CD14-positive monocyte (primary cell): ENCODE data around the gene PWP2. TPM values are rescaled to one million over a fixed set of nuclear protein-coding genes. Genes with fewer than 3 reads are reported as not detected.

Experiments
- DNase-seq, 3 donors: peaks; one replicate each; pipeline ENCODE4 v3.0.0-alpha.2; 2011 to 2022
- H2AFZ ChIP-seq: 2 replicates; pipeline ENCODE4 v1.6.0; 2012; ENCODE audit warnings: mild to moderate bottlenecking, low read depth, low read length, inconsistent platforms; ENCODE audit not compliant: insufficient read depth, poor library complexity, severe bottlenecking
- H3K27ac ChIP-seq, 2 donors: 1 replicate in 1 of 2; 2 replicates in 1 of 2; pipeline ENCODE4 v1.5.1; 2012 to 2013; ENCODE audit warnings: low read length in 2 of 2, control low read depth in 1 of 2, inconsistent platforms in 1 of 2, low read depth in 1 of 2, mild to moderate bottlenecking in 1 of 2
- H3K27me3 ChIP-seq, 2 donors: one replicate each; pipeline versions ENCODE4 v1.6.0 to v1.6.1; 2011 to 2013; ENCODE audit warnings: low read length in 2 of 2; ENCODE audit not compliant: control insufficient read depth in 2 of 2, insufficient read depth in 2 of 2
- H3K36me3 ChIP-seq, 2 donors: replicated peaks in 1 of 2; 1 replicate in 1 of 2; 2 replicates in 1 of 2; pipeline versions ENCODE4 v1.5.1 to v1.6.1; 2012 to 2013; ENCODE audit warnings: low read length in 2 of 2, control low read depth in 1 of 2, inconsistent platforms in 1 of 2, mild to moderate bottlenecking in 1 of 2; ENCODE audit not compliant: insufficient read depth in 2 of 2, control insufficient read depth in 1 of 2
- H3K4me1 ChIP-seq, 2 donors: 1 replicate in 1 of 2; 2 replicates in 1 of 2; pipeline versions ENCODE4 v1.5.1 to v1.6.1; 2012 to 2013; ENCODE audit warnings: low read length in 2 of 2, control low read depth in 1 of 2, inconsistent platforms in 1 of 2, mild to moderate bottlenecking in 1 of 2, moderate library complexity in 1 of 2; ENCODE audit not compliant: insufficient read depth in 2 of 2, control insufficient read depth in 1 of 2
- H3K4me2 ChIP-seq: replicated peaks from 2 replicates; pipeline ENCODE3; 2012; ENCODE audit warnings: low read length, moderate library complexity, mild to moderate bottlenecking; ENCODE audit not compliant: poor library complexity, severe bottlenecking; ENCODE audit errors: extremely low read depth
- H3K4me3 ChIP-seq, 3 experiments: fragments of 200-600 bp in 1 of 3; sonication (generic) in 1 of 3; replicated peaks in 1 of 3; 1 replicate in 2 of 3; 2 replicates in 1 of 3; pipeline ENCODE4 v1.5.1; 2011 to 2013; ENCODE audit warnings: low read length in 3 of 3, mild to moderate bottlenecking in 3 of 3, control low read depth in 2 of 3, low read depth in 2 of 3, inconsistent platforms in 1 of 3, moderate library complexity in 1 of 3
- H3K79me2 ChIP-seq: 2 replicates; pipeline ENCODE4 v1.6.0; 2012; ENCODE audit warnings: mild to moderate bottlenecking, control low read depth, inconsistent platforms, low read length, moderate library complexity; ENCODE audit not compliant: insufficient read depth
- H3K9ac ChIP-seq: 2 replicates; pipeline ENCODE4 v1.6.0; 2017; ENCODE audit warnings: low read length, mild to moderate bottlenecking; ENCODE audit not compliant: insufficient read depth, poor library complexity, severe bottlenecking
- H3K9me3 ChIP-seq, 2 donors: replicated peaks in 1 of 2; 1 replicate in 1 of 2; 2 replicates in 1 of 2; pipeline versions ENCODE4 v1.5.1 to v1.6.1; 2012 to 2013; ENCODE audit warnings: low read length in 2 of 2, control low read depth in 1 of 2; ENCODE audit not compliant: control insufficient read depth in 1 of 2, insufficient read depth in 1 of 2
- H4K20me1 ChIP-seq: 2 replicates; pipeline ENCODE4 v1.6.0; 2012; ENCODE audit warnings: mild to moderate bottlenecking, low read length, control low read depth, moderate library complexity; ENCODE audit not compliant: insufficient read depth
- H3K27ac Mint-ChIP-seq, 7 donors: one replicate each; pipeline ENCODE4 v1.8.0; 2020; ENCODE audit warnings: mild to moderate bottlenecking in 7 of 7, mixed read lengths in 7 of 7, moderate library complexity in 6 of 7, inconsistent platforms in 2 of 7
- H3K27me3 Mint-ChIP-seq, 3 donors: one replicate each; pipeline ENCODE4 v1.8.0; 2021 to 2022; ENCODE audit warnings: low read depth in 3 of 3, mild to moderate bottlenecking in 3 of 3, mixed read lengths in 3 of 3, moderate library complexity in 3 of 3, inconsistent platforms in 1 of 3
- H3K36me3 Mint-ChIP-seq, 2 donors: one replicate each; pipeline ENCODE4 v1.8.0; 2020; ENCODE audit warnings: mixed read lengths in 2 of 2, inconsistent platforms in 1 of 2, mild to moderate bottlenecking in 1 of 2
- H3K4me1 Mint-ChIP-seq: one replicate; pipeline ENCODE4 v1.8.0; 2020; ENCODE audit warnings: mild to moderate bottlenecking, mixed read lengths
- H3K4me3 Mint-ChIP-seq, 2 donors: one replicate each; pipeline ENCODE4 v1.8.0; 2020; ENCODE audit warnings: mild to moderate bottlenecking in 2 of 2, mixed read lengths in 2 of 2, moderate library complexity in 1 of 2
- H3K9me3 Mint-ChIP-seq, 7 donors: one replicate each; pipeline ENCODE4 v1.8.0; 2020 to 2022; ENCODE audit warnings: mixed read lengths in 7 of 7, mild to moderate bottlenecking in 6 of 7, moderate library complexity in 6 of 7, inconsistent platforms in 2 of 7
- WGBS: methylation state at CpG from one replicate; pipeline ENCODE4 v1.1.5; 2013; ENCODE audit warnings: missing lambda C conversion rate; ENCODE audit not compliant: insufficient coverage; 5-methylcytosine and 5-hydroxymethylcytosine counted together
- intact Hi-C, 2 donors: fragments of 100-400 bp; cut with micrococcal nuclease; formaldehyde crosslinking; loops; one replicate each; pipeline versions ENCODE4 v1.15.0 to v1.15.1; 2023
- polyA plus RNA-seq, 3 donors: library from polyadenylated mRNA; depleted of rRNA in 1 of 3; unstranded in 2 of 3; stranded (reverse) in 1 of 3; fragments of 300-500 nt in 2 of 3; fragments of >200 nt in 1 of 3; fragmentation: Illumina TruSeq in 2 of 3; gene quantifications; 1 replicate in 2 of 3; 2 replicates in 1 of 3; pipeline ENCODE4 v1.2.3, GENCODE V29; 2012 to 2021
- TF ChIP-seq, protein P1 (sequence below): fragments of 200-600 bp; IDR thresholded peaks from one replicate; pipeline ENCODE4 v1.8.0; 2022; ENCODE audit warnings: antibody characterized with exemption, mild to moderate bottlenecking

PWP2 gene
- polyA plus RNA-seq, 3 donors = 2.1 to 4.4 (median 4.4) TPM

GRCh38 chr21:44071359-44072104 is 35.7 kb upstream of the PWP2 start:
- Histone ChIP-seq H3K27me3 (no peaks in the 10 kb centered on the region), H3K4me3 (no peak overlapping the region), H4K20me1 (peaks cover 86% of the 10 kb centered on the region), H3K27ac (no peak overlapping the region), H3K36me3 (peaks cover 75 to 99% of the 10 kb centered on the region in 2 donors), H3K79me2 (peaks cover 40% of the 10 kb centered on the region), H3K4me2 (no peak overlapping the region), H3K4me1 (no peaks in the 10 kb centered on the region), H3K9ac (no peak overlapping the region), H3K9me3 (no peaks in the 10 kb centered on the region), H2AFZ (no peak overlapping the region)
- TF ChIP-seq, protein P1, sequence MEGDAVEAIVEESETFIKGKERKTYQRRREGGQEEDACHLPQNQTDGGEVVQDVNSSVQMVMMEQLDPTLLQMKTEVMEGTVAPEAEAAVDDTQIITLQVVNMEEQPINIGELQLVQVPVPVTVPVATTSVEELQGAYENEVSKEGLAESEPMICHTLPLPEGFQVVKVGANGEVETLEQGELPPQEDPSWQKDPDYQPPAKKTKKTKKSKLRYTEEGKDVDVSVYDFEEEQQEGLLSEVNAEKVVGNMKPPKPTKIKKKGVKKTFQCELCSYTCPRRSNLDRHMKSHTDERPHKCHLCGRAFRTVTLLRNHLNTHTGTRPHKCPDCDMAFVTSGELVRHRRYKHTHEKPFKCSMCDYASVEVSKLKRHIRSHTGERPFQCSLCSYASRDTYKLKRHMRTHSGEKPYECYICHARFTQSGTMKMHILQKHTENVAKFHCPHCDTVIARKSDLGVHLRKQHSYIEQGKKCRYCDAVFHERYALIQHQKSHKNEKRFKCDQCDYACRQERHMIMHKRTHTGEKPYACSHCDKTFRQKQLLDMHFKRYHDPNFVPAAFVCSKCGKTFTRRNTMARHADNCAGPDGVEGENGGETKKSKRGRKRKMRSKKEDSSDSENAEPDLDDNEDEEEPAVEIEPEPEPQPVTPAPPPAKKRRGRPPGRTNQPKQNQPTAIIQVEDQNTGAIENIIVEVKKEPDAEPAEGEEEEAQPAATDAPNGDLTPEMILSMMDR = no peak
- Mint-ChIP-seq H3K4me1 (no peaks in the 10 kb centered on the region), H3K36me3 (peaks cover 78 to 93% of the 10 kb centered on the region in 2 donors), H3K27me3 (peaks cover 0 to 1% (median 1%) of the 10 kb centered on the region in 3 donors), H3K4me3 (no peak overlapping the region), H3K9me3 (no peaks in the 10 kb centered on the region), H3K27ac (no peak overlapping the region)
- 95% methylated on average over 8 of the region's 15 CpGs for WGBS
- intact Hi-C loops = no loop called here
- no peak for DNase-seq

GRCh38 chr21:44072111-44072510 is 35.1 kb upstream of the PWP2 start:
- Mint-ChIP-seq H3K4me1 (no peaks in the 10 kb centered on the region), H3K9me3 (no peaks in the 10 kb centered on the region), H3K36me3 (peaks cover 78 to 93% of the 10 kb centered on the region in 2 donors), H3K27me3 (peaks cover 0 to 1% (median 1%) of the 10 kb centered on the region in 3 donors), H3K4me3 (no peak overlapping the region), H3K27ac (no peak overlapping the region)
- H3K9ac ChIP-seq = no peak overlapping the region
- no peak overlapping the region for H2AFZ ChIP-seq
- no peak for DNase-seq
- TF ChIP-seq, protein P1 = no peak
- peaks cover 84% of the 10 kb centered on the region for H4K20me1 ChIP-seq
- H3K79me2 ChIP-seq = peaks cover 34% of the 10 kb centered on the region
- WGBS = 99% methylated on average over 11 of the region's 15 CpGs
- no peak overlapping the region for H3K27ac ChIP-seq
- intact Hi-C loops = no loop called here
- no peak overlapping the region for H3K4me3 ChIP-seq
- no peaks in the 10 kb centered on the region for H3K27me3 ChIP-seq
- H3K4me2 ChIP-seq = no peak overlapping the region
- H3K36me3 ChIP-seq = peaks cover 77 to 99% of the 10 kb centered on the region in 2 donors
- H3K9me3 ChIP-seq = no peaks in the 10 kb centered on the region
- H3K4me1 ChIP-seq = no peaks in the 10 kb centered on the region
